ENCODE measurements around the gene NSG1. TPM values are rescaled to one million over a fixed set of nuclear protein-coding genes. Genes with fewer than 3 reads are reported as not detected.
"Not testable (repeated sequence)": the region's sequence is repeated elsewhere in the genome, so short reads cannot be mapped to it uniquely, and the experiment has no call there.

The NSG1 gene
- total and polyA plus RNA-seq, 2 donors (not counting 3 experiments of a cell fraction or from before 2014, with no cell fraction given) = 2.0 to 2.9 TPM

DNA sequence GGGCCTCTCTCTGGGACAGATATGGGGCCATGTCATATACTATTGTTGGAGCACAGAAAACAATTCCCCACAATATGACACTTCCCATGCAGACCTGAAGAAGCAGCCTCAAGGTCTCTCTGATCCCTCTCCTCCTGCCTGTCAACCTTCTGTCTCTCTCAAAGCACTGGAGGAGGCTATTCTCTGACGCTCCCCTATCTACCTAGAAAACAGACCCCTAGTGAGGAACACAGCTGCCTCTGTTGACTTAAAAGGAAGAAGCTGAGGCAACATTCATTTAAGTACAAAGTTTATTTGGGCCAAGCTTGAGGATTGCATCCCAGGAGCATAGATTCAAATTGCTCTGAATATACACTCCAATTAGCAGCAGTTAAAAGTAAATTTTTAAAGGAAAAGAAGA, 39.3 kb upstream of the NSG1 start:
- no peaks in the 10 kb centered on the region for H3K27me3 ChIP-seq (ENCODE audit: control insufficient read depth in 2 of 2, insufficient read depth in 2 of 2, low read length in 2 of 2)
- no peaks in the 10 kb centered on the region for H3K9me1 ChIP-seq (replicated peaks; ENCODE audit: control insufficient read depth, extremely low read depth, insufficient read depth, low read length)
- H3K79me2 ChIP-seq (ENCODE audit: control insufficient read depth, insufficient read depth, low read length) = no peaks in the 10 kb centered on the region
- no peak for TF ChIP-seq POLR2A (IDR thresholded peaks at IDR 0.05; ENCODE audit: low read depth, low read length)
- TF ChIP-seq JUN (IDR thresholded peaks at IDR 0.05; ENCODE audit: borderline replicate concordance, insufficient read depth, insufficient read length, low read depth) = no peak
- no peak for TF ChIP-seq EZH2 (IDR thresholded peaks at IDR 0.05; ENCODE audit: borderline replicate concordance, low read depth, low read length, severe bottlenecking)
- TF ChIP-seq GATA2 (IDR thresholded peaks at IDR 0.05; ENCODE audit: insufficient read depth, insufficient read length, low read depth, low read length) = no peak
- TF ChIP-seq, protein P1, sequence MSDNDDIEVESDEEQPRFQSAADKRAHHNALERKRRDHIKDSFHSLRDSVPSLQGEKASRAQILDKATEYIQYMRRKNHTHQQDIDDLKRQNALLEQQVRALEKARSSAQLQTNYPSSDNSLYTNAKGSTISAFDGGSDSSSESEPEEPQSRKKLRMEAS (IDR thresholded peaks at IDR 0.05; ENCODE audit: insufficient read depth, insufficient read length) = no peak
- TF ChIP-seq FOS (IDR thresholded peaks at IDR 0.05; ENCODE audit: borderline replicate concordance, insufficient read depth, low read length) = no peak
- TF ChIP-seq, protein P2, sequence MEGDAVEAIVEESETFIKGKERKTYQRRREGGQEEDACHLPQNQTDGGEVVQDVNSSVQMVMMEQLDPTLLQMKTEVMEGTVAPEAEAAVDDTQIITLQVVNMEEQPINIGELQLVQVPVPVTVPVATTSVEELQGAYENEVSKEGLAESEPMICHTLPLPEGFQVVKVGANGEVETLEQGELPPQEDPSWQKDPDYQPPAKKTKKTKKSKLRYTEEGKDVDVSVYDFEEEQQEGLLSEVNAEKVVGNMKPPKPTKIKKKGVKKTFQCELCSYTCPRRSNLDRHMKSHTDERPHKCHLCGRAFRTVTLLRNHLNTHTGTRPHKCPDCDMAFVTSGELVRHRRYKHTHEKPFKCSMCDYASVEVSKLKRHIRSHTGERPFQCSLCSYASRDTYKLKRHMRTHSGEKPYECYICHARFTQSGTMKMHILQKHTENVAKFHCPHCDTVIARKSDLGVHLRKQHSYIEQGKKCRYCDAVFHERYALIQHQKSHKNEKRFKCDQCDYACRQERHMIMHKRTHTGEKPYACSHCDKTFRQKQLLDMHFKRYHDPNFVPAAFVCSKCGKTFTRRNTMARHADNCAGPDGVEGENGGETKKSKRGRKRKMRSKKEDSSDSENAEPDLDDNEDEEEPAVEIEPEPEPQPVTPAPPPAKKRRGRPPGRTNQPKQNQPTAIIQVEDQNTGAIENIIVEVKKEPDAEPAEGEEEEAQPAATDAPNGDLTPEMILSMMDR (IDR thresholded peaks at IDR 0.05; ENCODE audit: extremely low read depth in 1 of 2, insufficient read depth in 1 of 2, low read depth in 1 of 2, low read length in 2 of 2) = no peak
- no peak for TF ChIP-seq POLR2AphosphoS5 (IDR thresholded peaks at IDR 0.05; ENCODE audit: insufficient read depth, low read depth, low read length)
- TF ChIP-seq MYC (IDR thresholded peaks at IDR 0.05; ENCODE audit: low read depth, low read length) = no peak
- no peaks in the 10 kb centered on the region for H4K20me1 ChIP-seq (replicated peaks; ENCODE audit: control insufficient read depth, extremely low read depth, insufficient read depth, low read length)
- no peak overlapping the region for H3K4me3 ChIP-seq (replicated peaks in 1 of 3; ENCODE audit: insufficient read depth in 1 of 3, low read depth in 1 of 3, low read length in 3 of 3)
- FAIRE-seq (no peak), DNase-seq (ENCODE audit: low read depth, low spot score) (no peak)
- BruUV-seq (replicated peaks) = no TSS peak
- POLR2A ChIA-PET = no interaction called here
- H3K36me3 ChIP-seq (ENCODE audit: control insufficient read depth in 2 of 2, extremely low read depth in 1 of 2, insufficient read depth in 2 of 2, low read length in 2 of 2) = no peaks in the 10 kb centered on the region
- CTCF ChIA-PET = no interaction called here
- no peak overlapping the region for H3K9ac ChIP-seq (replicated peaks; ENCODE audit: extremely low read depth, insufficient read depth, low read length)
- no peaks in the 10 kb centered on the region for H3K9me3 ChIP-seq (replicated peaks; ENCODE audit: control insufficient read depth, insufficient read depth, low read length)
- intact Hi-C loops (cut with micrococcal nuclease) = no loop called here
- H3K4me2 ChIP-seq (ENCODE audit: insufficient read depth, low read length) = no peak overlapping the region
- H3K4me1 ChIP-seq (ENCODE audit: control insufficient read depth, extremely low read depth, insufficient read depth, low read length) = no peaks in the 10 kb centered on the region
- no peak overlapping the region for H2AFZ ChIP-seq (ENCODE audit: low read depth, low read length)
- dilution Hi-C loops (cut with MboI; ENCODE audit: extremely low pct_ligation_motif_present, low sequenced_read_pairs) = no loop called here
- no peak overlapping the region for H3K27ac ChIP-seq (ENCODE audit: insufficient read depth, low read depth, low read length)

DNA sequence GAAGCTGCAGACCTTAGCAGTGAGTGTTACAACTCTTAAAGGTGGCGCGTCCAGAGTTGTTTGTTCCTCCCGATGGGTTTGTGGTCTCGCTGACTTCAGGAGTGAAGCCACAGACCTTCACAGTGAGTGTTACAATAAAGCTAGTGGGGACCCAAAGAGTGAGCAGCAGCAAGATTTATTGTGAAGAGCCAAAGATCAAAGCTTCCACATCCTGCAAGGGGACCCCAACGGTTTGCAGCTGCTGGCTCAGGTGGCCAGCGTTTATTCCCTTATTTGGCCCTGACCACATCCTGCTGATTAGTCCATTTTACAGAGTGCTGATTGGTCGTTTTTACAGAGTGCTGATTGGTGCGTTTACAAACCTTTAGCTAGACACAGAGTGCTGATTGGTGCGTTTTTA, 38.3 kb upstream of the NSG1 start:
- H2AFZ ChIP-seq (ENCODE audit: low read depth, low read length); POLR2A ChIA-PET; DNase-seq (ENCODE audit: low read depth, low spot score); dilution Hi-C loops (cut with MboI; ENCODE audit: extremely low pct_ligation_motif_present, low sequenced_read_pairs); H3K4me2 ChIP-seq (ENCODE audit: insufficient read depth, low read length); H3K9ac ChIP-seq (replicated peaks; ENCODE audit: extremely low read depth, insufficient read depth, low read length); H3K9me3 ChIP-seq (replicated peaks; ENCODE audit: control insufficient read depth, insufficient read depth, low read length); H3K9me1 ChIP-seq (replicated peaks; ENCODE audit: control insufficient read depth, extremely low read depth, insufficient read depth, low read length); intact Hi-C loops (cut with micrococcal nuclease); H3K4me3 ChIP-seq (replicated peaks in 1 of 3; ENCODE audit: insufficient read depth in 1 of 3, low read depth in 1 of 3, low read length in 3 of 3); FAIRE-seq; H3K79me2 ChIP-seq (ENCODE audit: control insufficient read depth, insufficient read depth, low read length); H3K27me3 ChIP-seq (ENCODE audit: control insufficient read depth in 2 of 2, insufficient read depth in 2 of 2, low read length in 2 of 2); H3K4me1 ChIP-seq (ENCODE audit: control insufficient read depth, extremely low read depth, insufficient read depth, low read length); H4K20me1 ChIP-seq (replicated peaks; ENCODE audit: control insufficient read depth, extremely low read depth, insufficient read depth, low read length); H3K27ac ChIP-seq (ENCODE audit: insufficient read depth, low read depth, low read length); CTCF ChIA-PET; BruUV-seq (replicated peaks); H3K36me3 ChIP-seq (ENCODE audit: control insufficient read depth in 2 of 2, extremely low read depth in 1 of 2, insufficient read depth in 2 of 2, low read length in 2 of 2): not testable (repeated sequence)

Measured in endothelial cell of umbilical vein (primary cell).